CD4-positive, alpha-beta T cell treated with Interferon alpha-2 for 1 hour (primary cell): ENCODE data around the gene SLC22A8.
"Not testable (repeated sequence)": the region's sequence is repeated elsewhere in the genome, so short reads cannot be mapped to it uniquely, and the experiment has no call there.

Source experiments
- DNase-seq, 2 donors: peaks; one replicate each; pipeline ENCODE4 v3.0.0-alpha.2; 2020 to 2022

Gene SLC22A8

GRCh38 chr11:62985041-62985750, 30.4 kb downstream of the SLC22A8 start:
- DNase-seq, result no peak

- no peak for DNase-seq
Observed at GRCh38 chr11:62984451-62984991, 31.1 kb downstream of the SLC22A8 start, which contains the start of gene SLC22A6. SLC22A6 (minus strand) TSS chr11:62984967; CDS start chr11:62984690, 277 bp downstream.

- no peak for DNase-seq
Observed at GRCh38 chr11:62983536-62984199, 32.0 kb downstream of the SLC22A8 start.

GRCh38 chr11:62981743-62982142, 33.9 kb downstream of the SLC22A8 start:
- DNase-seq, result no peak

- DNase-seq, result no peak
Observed at GRCh38 chr11:62980133-62980760, 35.4 kb downstream of the SLC22A8 start.

GRCh38 chr11:62976109-62976508, 39.5 kb downstream of the SLC22A8 start:
- DNase-seq, result no peak

GRCh38 chr11:62974848-62975522, 40.7 kb downstream of the SLC22A8 start:
- DNase-seq, result no peak

GRCh38 chr11:62965574-62965973, 50.1 kb downstream of the SLC22A8 start:
- DNase-seq, result no peak

- no peak for DNase-seq
Observed at GRCh38 chr11:62962391-62962790, 53.2 kb downstream of the SLC22A8 start.

- no peak for DNase-seq
Observed at GRCh38 chr11:62961017-62961570, 54.5 kb downstream of the SLC22A8 start.

GRCh38 chr11:62959422-62959980, 56.1 kb downstream of the SLC22A8 start:
- no peak for DNase-seq

- DNase-seq, result no peak
Observed at GRCh38 chr11:62958547-62959421, 56.9 kb downstream of the SLC22A8 start.

- no peak for DNase-seq
Observed at GRCh38 chr11:62957147-62957546, 58.5 kb downstream of the SLC22A8 start.

- no peak for DNase-seq
Observed at GRCh38 chr11:62954478-62954877, 61.2 kb downstream of the SLC22A8 start.

- DNase-seq, result no peak
Observed at GRCh38 chr11:62953811-62954210, 61.8 kb downstream of the SLC22A8 start.

- DNase-seq, result no peak
Observed at GRCh38 chr11:62948765-62949320, 66.8 kb downstream of the SLC22A8 start.

GRCh38 chr11:62945538-62945937, 70.1 kb downstream of the SLC22A8 start:
- not testable (repeated sequence) for DNase-seq
